SK-N-MC (cell line): Measurements from ENCODE around the gene SLC6A13.

Experiments used
- DNase-seq: peaks from one replicate; pipeline ENCODE4 v3.0.0-alpha.2; 2011; ENCODE audit warnings: low read depth, low spot score
- H3K27ac ChIP-seq: fragments of 200-600 bp; sonication (generic); 2 replicates; pipeline ENCODE4 v1.5.1; 2016; ENCODE audit warnings: mixed run types
- H3K36me3 ChIP-seq: fragments of 200-600 bp; sonication (generic); 2 replicates; pipeline ENCODE4 v1.6.1; 2017; ENCODE audit warnings: antibody characterized with exemption, low read length, mixed read lengths; ENCODE audit not compliant: insufficient read depth
- H3K4me3 ChIP-seq: fragments of 200-600 bp; sonication (generic); 2 replicates; pipeline ENCODE4 v1.5.1; 2016
- H3K9ac ChIP-seq: fragments of 200-600 bp; sonication (generic); 2 replicates; pipeline ENCODE4 v1.8.0; 2017; ENCODE audit warnings: mixed run types, mixed read lengths; ENCODE audit not compliant: insufficient read length
- H3K9me3 ChIP-seq: fragments of 200-600 bp; sonication (generic); 2 replicates; pipeline ENCODE4 v1.6.1; 2017; ENCODE audit warnings: low read depth, mild to moderate bottlenecking, antibody characterized with exemption, low read length, moderate library complexity, mixed read lengths
- EZH2 ChIP-seq: fragments of 200-600 bp; sonication (generic); IDR thresholded peaks from one replicate; pipeline ENCODE4 v1.6.1; 2017; ENCODE audit warnings: antibody characterized with exemption
- FOXP2 ChIP-seq: optimal IDR thresholded peaks from 2 replicates; pipeline ENCODE3; 2011; ENCODE audit warnings: mild to moderate bottlenecking, moderate library complexity; ENCODE audit not compliant: insufficient read depth; ENCODE audit errors: extremely low read length, control extremely low read depth
- POLR2AphosphoS5 ChIP-seq: IDR thresholded peaks from 2 replicates; pipeline ENCODE4 v1.6.1; 2012; ENCODE audit warnings: mild to moderate bottlenecking, low read depth, low read length, borderline replicate concordance

SLC6A13 gene

GRCh38 chr12:292186-292585, 29.6 kb upstream of the SLC6A13 start:
- DNase-seq: no peak
- no peak overlapping the region for H3K9ac ChIP-seq
- TF ChIP-seq FOXP2 (no peak), EZH2 (no peak), POLR2AphosphoS5 (no peak)
- peaks cover 60% of the 10 kb centered on the region for H3K36me3 ChIP-seq
- no peaks in the 10 kb centered on the region for H3K9me3 ChIP-seq
- no peak overlapping the region for H3K4me3 ChIP-seq
- no peak overlapping the region for H3K27ac ChIP-seq

- no peak for DNase-seq
- Histone ChIP-seq H3K9ac (no peak overlapping the region), H3K4me3 (no peak overlapping the region), H3K27ac (no peak overlapping the region), H3K36me3 (peaks cover 60% of the 10 kb centered on the region), H3K9me3 (no peaks in the 10 kb centered on the region)
- TF ChIP-seq FOXP2 (no peak), EZH2 (no peak), POLR2AphosphoS5 (no peak)
Observed at GRCh38 chr12:291153-291723, 28.6 kb upstream of the SLC6A13 start.

- no peak overlapping the region for H3K4me3 ChIP-seq
- H3K9me3 ChIP-seq: no peaks in the 10 kb centered on the region
- no peak overlapping the region for H3K27ac ChIP-seq
- no peak for TF ChIP-seq EZH2
- TF ChIP-seq FOXP2: no peak
- TF ChIP-seq POLR2AphosphoS5: no peak
- no peak overlapping the region for H3K9ac ChIP-seq
- H3K36me3 ChIP-seq: peaks cover 57% of the 10 kb centered on the region
- no peak for DNase-seq
Observed at GRCh38 chr12:288687-289086, 26.1 kb upstream of the SLC6A13 start.

GRCh38 chr12:286531-287300, 24.1 kb upstream of the SLC6A13 start:
- TF ChIP-seq POLR2AphosphoS5 (no peak), FOXP2 (no peak), EZH2 (no peak)
- Histone ChIP-seq H3K27ac (no peak overlapping the region), H3K4me3 (no peak overlapping the region), H3K9ac (no peak overlapping the region), H3K9me3 (no peaks in the 10 kb centered on the region), H3K36me3 (peaks cover 42% of the 10 kb centered on the region)
- no peak for DNase-seq

GRCh38 chr12:278046-278445, 15.4 kb upstream of the SLC6A13 start:
- TF ChIP-seq FOXP2 (no peak), POLR2AphosphoS5 (no peak)
- Histone ChIP-seq H3K4me3 (no peak overlapping the region), H3K9ac (no peak overlapping the region), H3K9me3 (no peaks in the 10 kb centered on the region), H3K27ac (no peak overlapping the region), H3K36me3 (peaks cover 4% of the 10 kb centered on the region; the same call in 1 of the 2 replicates)
- DNase-seq: no peak

- Histone ChIP-seq H3K9me3 (no peaks in the 10 kb centered on the region), H3K4me3 (no peak overlapping the region), H3K27ac (no peak overlapping the region), H3K36me3 (0 out of 2 replicates have a peak, but pooled peaks cover 3% of the 10 kb centered on the region), H3K9ac (no peak overlapping the region)
- TF ChIP-seq FOXP2 (no peak), EZH2 (no peak), POLR2AphosphoS5 (no peak)
- no peak for DNase-seq
Observed at GRCh38 chr12:275812-276211, 13.2 kb upstream of the SLC6A13 start.

GRCh38 chr12:273382-273781, 10.7 kb upstream of the SLC6A13 start:
- TF ChIP-seq FOXP2 (no peak), EZH2 (no peak), POLR2AphosphoS5 (no peak)
- H3K4me3 ChIP-seq: no peak overlapping the region
- H3K9ac ChIP-seq: no peak overlapping the region
- no peak for DNase-seq
- no peaks in the 10 kb centered on the region for H3K9me3 ChIP-seq
- no peaks in the 10 kb centered on the region for H3K36me3 ChIP-seq
- H3K27ac ChIP-seq: no peak overlapping the region

GRCh38 chr12:272942-273341, 10.3 kb upstream of the SLC6A13 start:
- TF ChIP-seq FOXP2: no peak
- no peak for TF ChIP-seq POLR2AphosphoS5
- no peak for TF ChIP-seq EZH2
- DNase-seq: no peak
- Histone ChIP-seq H3K36me3 (no peaks in the 10 kb centered on the region), H3K4me3 (no peak overlapping the region), H3K9me3 (no peaks in the 10 kb centered on the region), H3K9ac (no peak overlapping the region), H3K27ac (no peak overlapping the region)
